ENCODE measurements around the gene OPCML.

The OPCML gene

GRCh38 chr11:132455044-132455443 lies 1077.3 kb downstream of the OPCML start:
- Histone ChIP-seq H3K79me2 (ENCODE audit: insufficient read depth, low read length) (no peaks in the 10 kb centered on the region), H3K36me3 (ENCODE audit: insufficient read depth, low read length) (no peaks in the 10 kb centered on the region), H3K27ac (ENCODE audit: low read depth, low read length, poor library complexity, severe bottlenecking) (no peak overlapping the region), H3K4me2 (ENCODE audit: low read length) (no peak overlapping the region), H3F3A (ENCODE audit: insufficient read depth, low read length) (no peaks in the 10 kb centered on the region), H3K9ac (ENCODE audit: low read length) (no peak overlapping the region), H2AFZ (ENCODE audit: low read length) (no peak overlapping the region), H3K27me3 (ENCODE audit: insufficient read depth, low read length) (no peaks in the 10 kb centered on the region), H3K9me2 (ENCODE audit: low read depth, low read length) (no peaks in the 10 kb centered on the region), H3K9me3 (ENCODE audit: low read length) (no peaks in the 10 kb centered on the region), H3K4me1 (ENCODE audit: insufficient read depth, low read length, severe bottlenecking) (no peaks in the 10 kb centered on the region), H4K20me1 (ENCODE audit: insufficient read depth, low read length) (no peaks in the 10 kb centered on the region), H3K4me3 (ENCODE audit: low read depth, low read length, poor library complexity, severe bottlenecking) (no peak overlapping the region)
- TF ChIP-seq EZH2 (IDR thresholded peaks at IDR 0.05; ENCODE audit: borderline replicate concordance, low read length): no peak
- TF ChIP-seq, protein P1, sequence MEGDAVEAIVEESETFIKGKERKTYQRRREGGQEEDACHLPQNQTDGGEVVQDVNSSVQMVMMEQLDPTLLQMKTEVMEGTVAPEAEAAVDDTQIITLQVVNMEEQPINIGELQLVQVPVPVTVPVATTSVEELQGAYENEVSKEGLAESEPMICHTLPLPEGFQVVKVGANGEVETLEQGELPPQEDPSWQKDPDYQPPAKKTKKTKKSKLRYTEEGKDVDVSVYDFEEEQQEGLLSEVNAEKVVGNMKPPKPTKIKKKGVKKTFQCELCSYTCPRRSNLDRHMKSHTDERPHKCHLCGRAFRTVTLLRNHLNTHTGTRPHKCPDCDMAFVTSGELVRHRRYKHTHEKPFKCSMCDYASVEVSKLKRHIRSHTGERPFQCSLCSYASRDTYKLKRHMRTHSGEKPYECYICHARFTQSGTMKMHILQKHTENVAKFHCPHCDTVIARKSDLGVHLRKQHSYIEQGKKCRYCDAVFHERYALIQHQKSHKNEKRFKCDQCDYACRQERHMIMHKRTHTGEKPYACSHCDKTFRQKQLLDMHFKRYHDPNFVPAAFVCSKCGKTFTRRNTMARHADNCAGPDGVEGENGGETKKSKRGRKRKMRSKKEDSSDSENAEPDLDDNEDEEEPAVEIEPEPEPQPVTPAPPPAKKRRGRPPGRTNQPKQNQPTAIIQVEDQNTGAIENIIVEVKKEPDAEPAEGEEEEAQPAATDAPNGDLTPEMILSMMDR (IDR thresholded peaks at IDR 0.05; ENCODE audit: low read length): no peak

DNA sequence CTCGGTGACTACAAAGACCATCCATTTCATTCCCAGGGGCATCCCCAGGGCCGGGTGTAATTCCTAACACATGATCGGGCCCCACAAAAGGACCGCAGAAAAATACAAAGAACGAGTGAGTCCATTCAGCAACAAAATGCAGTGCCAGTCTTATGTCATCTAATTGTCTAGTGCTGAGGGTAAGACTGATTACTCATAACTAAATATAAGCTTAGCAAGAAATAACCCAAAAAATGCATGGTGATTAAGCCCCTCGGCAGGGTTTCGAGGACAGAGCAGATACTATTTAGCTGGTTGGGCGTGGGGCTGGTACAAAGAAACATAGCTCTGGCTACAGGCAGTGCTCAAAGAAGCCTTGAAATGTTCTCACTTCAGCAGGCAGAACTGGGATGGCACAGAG lies 1078.9 kb downstream of the OPCML start:
- Histone ChIP-seq H3K9ac (ENCODE audit: low read length) (no peak overlapping the region), H3K9me2 (ENCODE audit: low read depth, low read length) (no peaks in the 10 kb centered on the region), H3K36me3 (ENCODE audit: insufficient read depth, low read length) (no peaks in the 10 kb centered on the region), H3K4me3 (ENCODE audit: low read depth, low read length, poor library complexity, severe bottlenecking) (no peak overlapping the region), H3K4me1 (ENCODE audit: insufficient read depth, low read length, severe bottlenecking) (no peaks in the 10 kb centered on the region), H4K20me1 (ENCODE audit: insufficient read depth, low read length) (no peaks in the 10 kb centered on the region), H3K4me2 (ENCODE audit: low read length) (no peak overlapping the region), H3K27me3 (ENCODE audit: insufficient read depth, low read length) (no peaks in the 10 kb centered on the region), H3K27ac (ENCODE audit: low read depth, low read length, poor library complexity, severe bottlenecking) (no peak overlapping the region), H3K79me2 (ENCODE audit: insufficient read depth, low read length) (no peaks in the 10 kb centered on the region), H3K9me3 (ENCODE audit: low read length) (no peaks in the 10 kb centered on the region), H3F3A (ENCODE audit: insufficient read depth, low read length) (no peaks in the 10 kb centered on the region), H2AFZ (ENCODE audit: low read length) (no peak overlapping the region)
- TF ChIP-seq EZH2 (IDR thresholded peaks at IDR 0.05; ENCODE audit: borderline replicate concordance, low read length): no peak

GRCh38 chr11:132452616-132453015 lies 1079.7 kb downstream of the OPCML start:
- Histone ChIP-seq H3K79me2 (ENCODE audit: insufficient read depth, low read length) (no peaks in the 10 kb centered on the region), H3K4me2 (ENCODE audit: low read length) (no peak overlapping the region), H3K27ac (ENCODE audit: low read depth, low read length, poor library complexity, severe bottlenecking) (no peak overlapping the region), H3K36me3 (ENCODE audit: insufficient read depth, low read length) (no peaks in the 10 kb centered on the region), H3K9me2 (ENCODE audit: low read depth, low read length) (no peaks in the 10 kb centered on the region), H3K9me3 (ENCODE audit: low read length) (no peaks in the 10 kb centered on the region), H3K27me3 (ENCODE audit: insufficient read depth, low read length) (no peaks in the 10 kb centered on the region), H3K4me1 (ENCODE audit: insufficient read depth, low read length, severe bottlenecking) (no peaks in the 10 kb centered on the region), H3K9ac (ENCODE audit: low read length) (no peak overlapping the region), H4K20me1 (ENCODE audit: insufficient read depth, low read length) (no peaks in the 10 kb centered on the region), H2AFZ (ENCODE audit: low read length) (no peak overlapping the region), H3K4me3 (ENCODE audit: low read depth, low read length, poor library complexity, severe bottlenecking) (no peak overlapping the region), H3F3A (ENCODE audit: insufficient read depth, low read length) (no peaks in the 10 kb centered on the region)
- TF ChIP-seq, protein P1 (IDR thresholded peaks at IDR 0.05; ENCODE audit: low read length): no peak
- TF ChIP-seq EZH2 (IDR thresholded peaks at IDR 0.05; ENCODE audit: borderline replicate concordance, low read length): no peak

- no peak overlapping the region for H3K9ac ChIP-seq (ENCODE audit: low read length)
- H3K27me3 ChIP-seq (ENCODE audit: insufficient read depth, low read length): no peaks in the 10 kb centered on the region
- H3K9me2 ChIP-seq (ENCODE audit: low read depth, low read length): no peaks in the 10 kb centered on the region
- H3K79me2 ChIP-seq (ENCODE audit: insufficient read depth, low read length): no peaks in the 10 kb centered on the region
- H3F3A ChIP-seq (ENCODE audit: insufficient read depth, low read length): no peaks in the 10 kb centered on the region
- no peak overlapping the region for H2AFZ ChIP-seq (ENCODE audit: low read length)
- H3K36me3 ChIP-seq (ENCODE audit: insufficient read depth, low read length): no peaks in the 10 kb centered on the region
- TF ChIP-seq, protein P1 (IDR thresholded peaks at IDR 0.05; ENCODE audit: low read length): no peak
- no peak for TF ChIP-seq EZH2 (IDR thresholded peaks at IDR 0.05; ENCODE audit: borderline replicate concordance, low read length)
- no peaks in the 10 kb centered on the region for H4K20me1 ChIP-seq (ENCODE audit: insufficient read depth, low read length)
- H3K4me1 ChIP-seq (ENCODE audit: insufficient read depth, low read length, severe bottlenecking): no peaks in the 10 kb centered on the region
- H3K9me3 ChIP-seq (ENCODE audit: low read length): no peaks in the 10 kb centered on the region
- H3K27ac ChIP-seq (ENCODE audit: low read depth, low read length, poor library complexity, severe bottlenecking): no peak overlapping the region
- H3K4me3 ChIP-seq (ENCODE audit: low read depth, low read length, poor library complexity, severe bottlenecking): no peak overlapping the region
- H3K4me2 ChIP-seq (ENCODE audit: low read length): no peak overlapping the region
These were observed 1080.2 kb downstream of the OPCML start for GRCh38 chr11:132451942-132452601.

Measured in OCI-LY1 (cell line).